HEK293 (cell line): ENCODE measurements around the gene NECAB2.

Experiments
- CTCF ChIA-PET: fragments of 350-600 bp; formaldehyde crosslinking; extraction: SDS; loops from one replicate; lab custom pipeline; 2021; ENCODE audit warnings: antibody characterized with exemption; lab: Yijun Ruan, JAX
- POLR2A ChIA-PET: fragments of 300-600 bp; formaldehyde crosslinking; extraction: SDS; loops from one replicate; lab custom pipeline; 2020; ENCODE audit warnings: antibody characterized with exemption, inconsistent platforms; lab: Yijun Ruan, JAX
- H3K27ac ChIP-seq: fragments of 200-500 bp; sonication (Bioruptor generic); 2 replicates; pipeline ENCODE4 v1.5.1; 2014; ENCODE audit warnings: low read depth, low read length, control low read depth, inconsistent platforms; ENCODE audit errors: extremely low read depth
- H3K36me3 ChIP-seq, 2 experiments: fragments of 200-500 bp in 1 of 2; sonication (Bioruptor generic) in 1 of 2; 1 replicate in 1 of 2; 2 replicates in 1 of 2; pipeline ENCODE4 v1.5.1; 2014 to 2017; ENCODE audit warnings: inconsistent platforms in 2 of 2, low read length in 2 of 2; ENCODE audit not compliant: control insufficient read depth in 2 of 2, insufficient read depth in 1 of 2
- H3K4me1 ChIP-seq: fragments of 200-500 bp; sonication (Bioruptor generic); 2 replicates; pipeline ENCODE4 v1.5.1; 2014; ENCODE audit warnings: mild to moderate bottlenecking, low read length, inconsistent platforms; ENCODE audit not compliant: control insufficient read depth, insufficient read depth
- H3K4me3 ChIP-seq: 2 replicates; pipeline ENCODE4 v1.5.1; 2011; ENCODE audit warnings: low read depth, mild to moderate bottlenecking, control low read depth, low read length, moderate library complexity
- H3K9me3 ChIP-seq: fragments of 200-500 bp; sonication (Bioruptor generic); 2 replicates; pipeline ENCODE4 v1.5.1; 2014; ENCODE audit warnings: low read depth, low read length, inconsistent platforms; ENCODE audit not compliant: control insufficient read depth, insufficient read depth
- FEZF1 ChIP-seq: fragments of 450-650 bp; formaldehyde crosslinking; IDR thresholded peaks from 2 replicates; pipeline ENCODE4 v1.5.1; 2016; ENCODE audit warnings: missing biosample characterization, missing genetic modification characterization
- KLF9 ChIP-seq: fragments of 450-650 bp; formaldehyde crosslinking; IDR thresholded peaks from 2 replicates; pipeline ENCODE4 v1.5.1; 2016; ENCODE audit warnings: missing biosample characterization, missing genetic modification characterization, low read depth
- TCF7L2 ChIP-seq: IDR thresholded peaks from 2 replicates; pipeline ENCODE4 v1.6.1; 2011; ENCODE audit warnings: low read depth, mild to moderate bottlenecking, inconsistent platforms, low read length, moderate library complexity, borderline replicate concordance
- ZBTB17 ChIP-seq: fragments of 450-650 bp; formaldehyde crosslinking; IDR thresholded peaks from 2 replicates; pipeline ENCODE4 v1.5.1; 2016; ENCODE audit warnings: missing biosample characterization, missing genetic modification characterization
- ZNF132 ChIP-seq: fragments of 450-650 bp; formaldehyde crosslinking; IDR thresholded peaks from 2 replicates; pipeline ENCODE4 v1.5.1; 2017; ENCODE audit warnings: missing biosample characterization, missing genetic modification characterization, borderline replicate concordance
- ZNF174 ChIP-seq: fragments of 450-650 bp; formaldehyde crosslinking; IDR thresholded peaks from 2 replicates; pipeline ENCODE4 v1.5.0; 2017; ENCODE audit warnings: missing biosample characterization, mild to moderate bottlenecking, missing genetic modification characterization
- ZNF510 ChIP-seq: fragments of 450-650 bp; formaldehyde crosslinking; IDR thresholded peaks from 2 replicates; pipeline ENCODE4 v1.5.1; 2018; ENCODE audit warnings: mild to moderate bottlenecking, missing genetic modification characterization, missing biosample characterization; ENCODE audit not compliant: insufficient replicate concordance
- ZNF555 ChIP-seq: fragments of 450-650 bp; formaldehyde crosslinking; conservative IDR thresholded peaks from 2 replicates; pipeline ENCODE4 v1.5.1; 2017; ENCODE audit warnings: missing biosample characterization, mild to moderate bottlenecking, missing genetic modification characterization, inconsistent platforms
- ZNF596 ChIP-seq: fragments of 450-650 bp; IDR thresholded peaks from 2 replicates; pipeline ENCODE4 v1.5.0; 2018; ENCODE audit warnings: missing biosample characterization, mild to moderate bottlenecking, missing genetic modification characterization, moderate library complexity
- ZNF707 ChIP-seq: fragments of 450-650 bp; formaldehyde crosslinking; IDR thresholded peaks from 2 replicates; pipeline ENCODE4 v1.5.1; 2016; ENCODE audit warnings: missing biosample characterization, missing genetic modification characterization
- ZNF830 ChIP-seq: fragments of 450-650 bp; IDR thresholded peaks from 2 replicates; pipeline ENCODE4 v1.5.0; 2018; ENCODE audit warnings: missing biosample characterization, missing genetic modification characterization, low read depth, mild to moderate bottlenecking, moderate library complexity
- TF ChIP-seq, protein P1 (sequence below): fragments of 450-650 bp; formaldehyde crosslinking; IDR thresholded peaks from 2 replicates; pipeline ENCODE4 v1.5.1; 2016; ENCODE audit warnings: missing biosample characterization, missing genetic modification characterization
- TF ChIP-seq, protein P2 (sequence below): fragments of 450-650 bp; formaldehyde crosslinking; IDR thresholded peaks from 2 replicates; pipeline ENCODE4 v1.5.1; 2016; ENCODE audit warnings: missing biosample characterization, missing genetic modification characterization
- TF ChIP-seq, protein P3 (sequence below): fragments of 450-650 bp; formaldehyde crosslinking; conservative IDR thresholded peaks from 2 replicates; pipeline ENCODE4 v1.5.1; 2016; ENCODE audit warnings: low read depth, missing biosample characterization, missing genetic modification characterization
- TF ChIP-seq, protein P4 (sequence below): fragments of 450-650 bp; formaldehyde crosslinking; IDR thresholded peaks from 2 replicates; pipeline ENCODE4 v1.5.1; 2016; ENCODE audit warnings: missing biosample characterization, missing genetic modification characterization

The NECAB2 gene

DNA sequence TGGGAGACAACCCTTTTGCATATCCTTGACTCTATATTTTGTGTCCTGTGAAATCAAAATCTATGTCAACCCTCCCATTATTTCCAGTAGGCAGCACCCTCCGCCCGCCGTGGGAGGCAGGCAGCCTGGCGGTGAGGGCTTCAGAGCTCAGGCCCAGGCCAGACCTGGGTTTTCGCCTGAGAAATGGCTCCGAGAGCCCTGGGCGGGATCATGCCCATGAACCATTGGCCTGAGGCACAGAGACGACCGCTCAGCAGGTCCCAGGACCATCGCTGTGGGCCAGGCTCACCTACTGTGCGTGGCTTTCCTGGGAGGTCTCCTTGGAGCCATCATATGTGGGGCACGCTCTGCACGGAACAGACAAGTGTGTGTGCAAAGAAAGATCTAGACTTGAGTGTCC lies 80.8 kb downstream of the NECAB2 start:
- no peak for TF ChIP-seq FEZF1 (tag by site-specific recombination)
- TF ChIP-seq, protein P1, sequence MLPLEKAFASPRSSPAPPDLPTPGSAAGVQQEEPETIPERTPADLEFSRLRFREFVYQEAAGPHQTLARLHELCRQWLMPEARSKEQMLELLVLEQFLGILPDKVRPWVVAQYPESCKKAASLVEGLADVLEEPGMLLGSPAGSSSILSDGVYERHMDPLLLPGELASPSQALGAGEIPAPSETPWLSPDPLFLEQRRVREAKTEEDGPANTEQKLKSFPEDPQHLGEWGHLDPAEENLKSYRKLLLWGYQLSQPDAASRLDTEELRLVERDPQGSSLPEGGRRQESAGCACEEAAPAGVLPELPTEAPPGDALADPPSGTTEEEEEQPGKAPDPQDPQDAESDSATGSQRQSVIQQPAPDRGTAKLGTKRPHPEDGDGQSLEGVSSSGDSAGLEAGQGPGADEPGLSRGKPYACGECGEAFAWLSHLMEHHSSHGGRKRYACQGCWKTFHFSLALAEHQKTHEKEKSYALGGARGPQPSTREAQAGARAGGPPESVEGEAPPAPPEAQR = no peak
- TF ChIP-seq KLF9 (tag by site-specific recombination) = no peak
- no peak for TF ChIP-seq ZNF510
- TF ChIP-seq, protein P2, sequence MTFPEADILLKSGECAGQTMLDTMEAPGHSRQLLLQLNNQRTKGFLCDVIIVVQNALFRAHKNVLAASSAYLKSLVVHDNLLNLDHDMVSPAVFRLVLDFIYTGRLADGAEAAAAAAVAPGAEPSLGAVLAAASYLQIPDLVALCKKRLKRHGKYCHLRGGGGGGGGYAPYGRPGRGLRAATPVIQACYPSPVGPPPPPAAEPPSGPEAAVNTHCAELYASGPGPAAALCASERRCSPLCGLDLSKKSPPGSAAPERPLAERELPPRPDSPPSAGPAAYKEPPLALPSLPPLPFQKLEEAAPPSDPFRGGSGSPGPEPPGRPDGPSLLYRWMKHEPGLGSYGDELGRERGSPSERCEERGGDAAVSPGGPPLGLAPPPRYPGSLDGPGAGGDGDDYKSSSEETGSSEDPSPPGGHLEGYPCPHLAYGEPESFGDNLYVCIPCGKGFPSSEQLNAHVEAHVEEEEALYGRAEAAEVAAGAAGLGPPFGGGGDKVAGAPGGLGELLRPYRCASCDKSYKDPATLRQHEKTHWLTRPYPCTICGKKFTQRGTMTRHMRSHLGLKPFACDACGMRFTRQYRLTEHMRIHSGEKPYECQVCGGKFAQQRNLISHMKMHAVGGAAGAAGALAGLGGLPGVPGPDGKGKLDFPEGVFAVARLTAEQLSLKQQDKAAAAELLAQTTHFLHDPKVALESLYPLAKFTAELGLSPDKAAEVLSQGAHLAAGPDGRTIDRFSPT (tag by site-specific recombination) = no peak
- TF ChIP-seq, protein P3, sequence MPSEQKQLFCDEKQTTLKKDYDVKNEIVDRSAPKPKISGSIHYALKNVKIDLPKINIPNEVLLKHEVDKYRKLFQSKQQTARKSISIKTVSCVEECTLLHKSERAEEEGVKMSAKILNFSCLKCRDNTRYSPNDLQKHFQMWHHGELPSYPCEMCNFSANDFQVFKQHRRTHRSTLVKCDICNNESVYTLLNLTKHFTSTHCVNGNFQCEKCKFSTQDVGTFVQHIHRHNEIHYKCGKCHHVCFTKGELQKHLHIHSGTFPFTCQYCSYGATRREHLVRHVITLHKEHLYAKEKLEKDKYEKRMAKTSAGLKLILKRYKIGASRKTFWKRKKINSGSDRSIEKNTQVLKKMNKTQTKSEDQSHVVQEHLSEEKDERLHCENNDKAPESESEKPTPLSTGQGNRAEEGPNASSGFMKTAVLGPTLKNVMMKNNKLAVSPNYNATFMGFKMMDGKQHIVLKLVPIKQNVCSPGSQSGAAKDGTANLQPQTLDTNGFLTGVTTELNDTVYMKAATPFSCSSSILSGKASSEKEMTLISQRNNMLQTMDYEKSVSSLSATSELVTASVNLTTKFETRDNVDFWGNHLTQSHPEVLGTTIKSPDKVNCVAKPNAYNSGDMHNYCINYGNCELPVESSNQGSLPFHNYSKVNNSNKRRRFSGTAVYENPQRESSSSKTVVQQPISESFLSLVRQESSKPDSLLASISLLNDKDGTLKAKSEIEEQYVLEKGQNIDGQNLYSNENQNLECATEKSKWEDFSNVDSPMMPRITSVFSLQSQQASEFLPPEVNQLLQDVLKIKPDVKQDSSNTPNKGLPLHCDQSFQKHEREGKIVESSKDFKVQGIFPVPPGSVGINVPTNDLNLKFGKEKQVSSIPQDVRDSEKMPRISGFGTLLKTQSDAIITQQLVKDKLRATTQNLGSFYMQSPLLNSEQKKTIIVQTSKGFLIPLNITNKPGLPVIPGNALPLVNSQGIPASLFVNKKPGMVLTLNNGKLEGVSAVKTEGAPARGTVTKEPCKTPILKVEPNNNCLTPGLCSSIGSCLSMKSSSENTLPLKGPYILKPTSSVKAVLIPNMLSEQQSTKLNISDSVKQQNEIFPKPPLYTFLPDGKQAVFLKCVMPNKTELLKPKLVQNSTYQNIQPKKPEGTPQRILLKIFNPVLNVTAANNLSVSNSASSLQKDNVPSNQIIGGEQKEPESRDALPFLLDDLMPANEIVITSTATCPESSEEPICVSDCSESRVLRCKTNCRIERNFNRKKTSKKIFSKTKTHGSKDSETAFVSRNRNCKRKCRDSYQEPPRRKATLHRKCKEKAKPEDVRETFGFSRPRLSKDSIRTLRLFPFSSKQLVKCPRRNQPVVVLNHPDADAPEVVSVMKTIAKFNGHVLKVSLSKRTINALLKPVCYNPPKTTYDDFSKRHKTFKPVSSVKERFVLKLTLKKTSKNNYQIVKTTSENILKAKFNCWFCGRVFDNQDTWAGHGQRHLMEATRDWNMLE (tag by site-specific recombination) = no peak
- no peak for TF ChIP-seq ZNF174 (tag by site-specific recombination)
- TF ChIP-seq, all 188 proteins: peak for 0
- ChIA-PET CTCF (interaction anchor here (1.3 to 2.3 kb wide), 4 partner anchors 10 to 93 kb away, joined by 3 to 8 read pairs (median 4); no protein-coding TSS in a partner anchor), POLR2A (no interaction called here)
- Histone ChIP-seq H3K27ac (no peak overlapping the region), H3K4me3 (no peak overlapping the region), H3K9me3 (no peaks in the 10 kb centered on the region), H3K36me3 (peaks cover 0 to 37% of the 10 kb centered on the region in 2 experiments; a peak in 1 of 3 replicates), H3K4me1 (peaks cover 2% of the 10 kb centered on the region; the same call in 1 of the 2 replicates)

DNA sequence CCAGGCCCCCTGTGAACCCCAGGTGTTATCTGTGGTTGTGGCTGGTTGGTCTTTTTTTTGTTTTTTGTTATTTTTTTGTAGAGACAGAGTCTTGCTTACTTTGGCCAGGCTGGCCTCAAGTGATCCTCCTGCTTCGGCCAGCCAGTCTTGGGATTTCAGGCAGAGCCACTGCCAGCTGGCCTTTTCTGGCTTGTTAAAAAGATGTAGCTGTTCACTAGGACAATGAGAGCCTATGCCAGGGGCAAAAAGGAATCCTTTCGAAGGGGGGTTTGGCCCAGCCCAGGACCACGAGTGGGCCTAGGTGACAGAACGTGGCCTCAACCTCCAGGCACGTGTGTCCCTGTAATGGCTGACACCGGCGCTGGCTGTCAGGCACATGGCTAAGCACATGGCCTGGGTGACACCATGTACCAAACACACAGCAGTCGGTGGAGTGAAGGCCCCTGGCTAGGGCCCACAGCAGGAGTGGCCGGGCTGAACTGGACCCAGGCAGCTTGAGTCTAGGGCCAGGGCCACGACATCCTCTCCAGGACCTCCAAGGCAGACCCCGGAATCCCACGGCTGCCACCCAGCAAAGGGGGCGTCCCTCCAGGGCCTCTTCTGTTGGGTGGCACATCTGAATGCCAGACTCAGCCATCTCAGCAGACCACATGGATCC lies 81.5 kb downstream of the NECAB2 start:
- H3K27ac ChIP-seq = no peak overlapping the region
- POLR2A ChIA-PET = no interaction called here
- no peaks in the 10 kb centered on the region for H3K9me3 ChIP-seq
- TF ChIP-seq ZNF707 (tag by site-specific recombination) = no peak
- TF ChIP-seq ZBTB17 = no peak
- TF ChIP-seq ZNF555 = no peak
- no peak for TF ChIP-seq ZNF830 (tag by site-specific recombination)
- TF ChIP-seq ZNF596 (tag by site-specific recombination) = no peak
- no peak for TF ChIP-seq TCF7L2
- no peak for TF ChIP-seq ZNF132 (tag by site-specific recombination)
- TF ChIP-seq, protein P4, sequence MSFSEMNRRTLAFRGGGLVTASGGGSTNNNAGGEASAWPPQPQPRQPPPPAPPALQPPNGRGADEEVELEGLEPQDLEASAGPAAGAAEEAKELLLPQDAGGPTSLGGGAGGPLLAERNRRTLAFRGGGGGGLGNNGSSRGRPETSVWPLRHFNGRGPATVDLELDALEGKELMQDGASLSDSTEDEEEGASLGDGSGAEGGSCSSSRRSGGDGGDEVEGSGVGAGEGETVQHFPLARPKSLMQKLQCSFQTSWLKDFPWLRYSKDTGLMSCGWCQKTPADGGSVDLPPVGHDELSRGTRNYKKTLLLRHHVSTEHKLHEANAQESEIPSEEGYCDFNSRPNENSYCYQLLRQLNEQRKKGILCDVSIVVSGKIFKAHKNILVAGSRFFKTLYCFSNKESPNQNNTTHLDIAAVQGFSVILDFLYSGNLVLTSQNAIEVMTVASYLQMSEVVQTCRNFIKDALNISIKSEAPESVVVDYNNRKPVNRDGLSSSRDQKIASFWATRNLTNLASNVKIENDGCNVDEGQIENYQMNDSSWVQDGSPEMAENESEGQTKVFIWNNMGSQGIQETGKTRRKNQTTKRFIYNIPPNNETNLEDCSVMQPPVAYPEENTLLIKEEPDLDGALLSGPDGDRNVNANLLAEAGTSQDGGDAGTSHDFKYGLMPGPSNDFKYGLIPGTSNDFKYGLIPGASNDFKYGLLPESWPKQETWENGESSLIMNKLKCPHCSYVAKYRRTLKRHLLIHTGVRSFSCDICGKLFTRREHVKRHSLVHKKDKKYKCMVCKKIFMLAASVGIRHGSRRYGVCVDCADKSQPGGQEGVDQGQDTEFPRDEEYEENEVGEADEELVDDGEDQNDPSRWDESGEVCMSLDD (tag by site-specific recombination) = no peak
- no peak overlapping the region for H3K4me3 ChIP-seq
- H3K36me3 ChIP-seq = peaks cover 0 to 44% of the 10 kb centered on the region in 2 experiments; a peak in 1 of 3 replicates
- CTCF ChIA-PET = interaction anchor here (1.6 to 2.3 kb wide), 2 partner anchors 92 to 94 kb away, joined by 4 to 8 read pairs; no protein-coding TSS in a partner anchor
- no peaks in the 10 kb centered on the region for H3K4me1 ChIP-seq
